ENCODE data around the gene ZNF521. TPM values are rescaled to one million over a fixed set of nuclear protein-coding genes. Genes with fewer than 3 reads are reported as not detected.

ZNF521 gene
- total and polyA plus RNA-seq, 8 donors = 16.6 to 60.6 (median 47.3) TPM

- TF ChIP-seq CTCF (IDR thresholded peaks at IDR 0.05) = no peak
- no peaks in the 10 kb centered on the region for H3K9me3 ChIP-seq
- no peak overlapping the region for H3K4me3 ChIP-seq
- H3K4me1 ChIP-seq = no peaks in the 10 kb centered on the region
- H3K27ac ChIP-seq = no peak overlapping the region
- ATAC-seq (no peak), DNase-seq (no peak)
- no peaks in the 10 kb centered on the region for H3K27me3 ChIP-seq
- H3K36me3 ChIP-seq = no peaks in the 10 kb centered on the region
- intact Hi-C loops (cut with DNase I) = no loop called here
These were observed 90.2 kb downstream of the ZNF521 start for GRCh38 chr18:25261768-25262167.

- H3K9me3 ChIP-seq = no peaks in the 10 kb centered on the region
- intact Hi-C loops (cut with DNase I) = no loop called here
- no peak for TF ChIP-seq CTCF (IDR thresholded peaks at IDR 0.05)
- H3K36me3 ChIP-seq = no peaks in the 10 kb centered on the region
- no peak for DNase-seq
- ATAC-seq = no peak
- no peak overlapping the region for H3K27ac ChIP-seq
- no peaks in the 10 kb centered on the region for H3K27me3 ChIP-seq
- H3K4me1 ChIP-seq = no peaks in the 10 kb centered on the region
- no peak overlapping the region for H3K4me3 ChIP-seq
These were observed 95.5 kb downstream of the ZNF521 start for GRCh38 chr18:25256439-25256838.

- Histone ChIP-seq H3K27me3 (no peaks in the 10 kb centered on the region), H3K9me3 (no peaks in the 10 kb centered on the region), H3K36me3 (no peaks in the 10 kb centered on the region), H3K4me1 (peaks cover 0 to 2% of the 10 kb centered on the region in 2 donors), H3K27ac (no peak overlapping the region), H3K4me3 (no peak overlapping the region)
- intact Hi-C loops (cut with DNase I) = no loop called here
- ATAC-seq = no peak
- no peak for DNase-seq
- no peak for TF ChIP-seq CTCF (IDR thresholded peaks at IDR 0.05)
These were observed 98.2 kb downstream of the ZNF521 start for GRCh38 chr18:25253779-25254178.

GRCh38 chr18:25253136-25253535 is 98.8 kb downstream of the ZNF521 start:
- H3K27me3 ChIP-seq = no peaks in the 10 kb centered on the region
- H3K4me1 ChIP-seq = peaks cover 0 to 8% of the 10 kb centered on the region in 2 donors
- TF ChIP-seq CTCF (IDR thresholded peaks at IDR 0.05) = no peak
- DNase-seq (no peak), ATAC-seq (no peak)
- H3K9me3 ChIP-seq = no peaks in the 10 kb centered on the region
- intact Hi-C loops (cut with DNase I) = no loop called here
- no peaks in the 10 kb centered on the region for H3K36me3 ChIP-seq
- no peak overlapping the region for H3K27ac ChIP-seq
- H3K4me3 ChIP-seq = no peak overlapping the region

- DNase-seq (no peak), ATAC-seq (no peak)
- Histone ChIP-seq H3K36me3 (no peaks in the 10 kb centered on the region), H3K9me3 (no peaks in the 10 kb centered on the region), H3K27me3 (no peaks in the 10 kb centered on the region), H3K4me3 (no peak overlapping the region), H3K27ac (no peak overlapping the region), H3K4me1 (peaks cover 3 to 9% of the 10 kb centered on the region in 2 donors)
- TF ChIP-seq CTCF (IDR thresholded peaks at IDR 0.05) = no peak
- intact Hi-C loops (cut with DNase I) = no loop called here
These were observed 100.9 kb downstream of the ZNF521 start for GRCh38 chr18:25251068-25251467.

Data from left lung (tissue), 10 donors.